Esophagus (tissue), 2 donors: ENCODE data around the gene ARHGAP25. TPM values are rescaled to one million over a fixed set of nuclear protein-coding genes. Genes with fewer than 3 reads are reported as not detected.

Experiments
- H3K27ac ChIP-seq, 2 donors: one replicate each; pipeline ENCODE4 v1.5.1; 2013; ENCODE audit warnings: low read depth in 2 of 2, mild to moderate bottlenecking in 2 of 2, inconsistent platforms in 1 of 2, low read length in 1 of 2, moderate library complexity in 1 of 2
- H3K27me3 ChIP-seq, 2 donors: one replicate each; pipeline ENCODE4 v1.6.1; 2013; ENCODE audit warnings: low read length in 2 of 2, control low read depth in 1 of 2, mild to moderate bottlenecking in 1 of 2; ENCODE audit not compliant: insufficient read depth in 2 of 2, control insufficient read depth in 1 of 2
- H3K36me3 ChIP-seq, 2 donors: one replicate each; pipeline ENCODE4 v1.6.1; 2013; ENCODE audit warnings: low read length in 1 of 2; ENCODE audit not compliant: control insufficient read depth in 2 of 2, insufficient read depth in 2 of 2
- H3K4me1 ChIP-seq, 2 donors: one replicate each; pipeline ENCODE4 v1.6.1; 2013; ENCODE audit warnings: low read length in 1 of 2; ENCODE audit not compliant: control insufficient read depth in 2 of 2, insufficient read depth in 2 of 2
- H3K4me3 ChIP-seq, 2 donors: one replicate each; pipeline ENCODE4 v1.5.1; 2013; ENCODE audit warnings: low read length in 2 of 2, mild to moderate bottlenecking in 2 of 2, low read depth in 1 of 2, moderate library complexity in 1 of 2
- H3K9me3 ChIP-seq, 2 donors: one replicate each; pipeline ENCODE4 v1.6.1; 2013; ENCODE audit warnings: mild to moderate bottlenecking in 2 of 2, low read depth in 1 of 2, low read length in 1 of 2, moderate library complexity in 1 of 2; ENCODE audit not compliant: control insufficient read depth in 2 of 2, insufficient read depth in 1 of 2
- WGBS, 2 donors: extraction: QIAGEN DNeasy Blood & Tissue Kit; methylation state at CpG; one replicate each; pipeline ENCODE4 v1.1.7; 2013; 5-methylcytosine and 5-hydroxymethylcytosine counted together
- polyA plus RNA-seq, 2 donors: library from polyadenylated mRNA; stranded (reverse); fragments of 200-250 nt; gene quantifications; one replicate each; pipeline ENCODE4 v1.2.3, GENCODE V29; 2013
- donor health status: healthy with polysubstance abuse.
- donor health status: Bipolar disorder and iron deficiency.

Gene ARHGAP25
- polyA plus RNA-seq, 2 donors = 3.4 to 4.0 TPM

DNA sequence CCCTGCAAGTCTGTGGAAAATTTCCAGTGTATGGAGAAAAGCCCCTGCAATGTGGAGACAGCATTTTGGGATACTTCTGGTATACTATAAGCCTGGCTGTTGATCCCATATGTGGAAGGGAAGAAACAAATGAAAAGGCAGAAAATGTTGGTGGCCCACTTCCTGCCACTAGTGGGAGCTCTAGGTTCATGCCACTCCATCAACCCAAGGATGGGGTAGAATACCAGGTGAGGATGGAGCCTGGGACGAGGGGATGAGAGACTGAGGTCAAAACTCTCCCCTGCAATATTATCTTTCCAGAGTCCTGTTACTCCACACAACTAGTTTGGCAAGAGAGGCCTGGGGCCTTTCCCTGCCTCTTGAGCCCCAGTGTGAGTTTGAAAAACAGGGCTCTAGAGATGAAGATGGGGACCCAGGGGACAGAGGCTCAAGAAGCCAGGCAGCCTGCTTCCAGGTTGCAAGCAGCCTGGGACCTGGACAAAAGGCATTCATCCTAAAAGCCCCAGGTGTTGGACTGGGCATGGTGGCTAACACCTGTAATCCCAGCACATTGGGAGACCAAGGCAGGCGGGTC, 104.7 kb downstream of the ARHGAP25 start:
- Histone ChIP-seq H3K36me3 (no peaks in the 10 kb centered on the region), H3K27me3 (no peaks in the 10 kb centered on the region), H3K4me1 (no peaks in the 10 kb centered on the region), H3K4me3 (no peak overlapping the region), H3K27ac (no peak overlapping the region), H3K9me3 (no peaks in the 10 kb centered on the region)
- WGBS, 2 donors = 91 to 92% methylated on average over 2 of the region's 2 CpGs

DNA sequence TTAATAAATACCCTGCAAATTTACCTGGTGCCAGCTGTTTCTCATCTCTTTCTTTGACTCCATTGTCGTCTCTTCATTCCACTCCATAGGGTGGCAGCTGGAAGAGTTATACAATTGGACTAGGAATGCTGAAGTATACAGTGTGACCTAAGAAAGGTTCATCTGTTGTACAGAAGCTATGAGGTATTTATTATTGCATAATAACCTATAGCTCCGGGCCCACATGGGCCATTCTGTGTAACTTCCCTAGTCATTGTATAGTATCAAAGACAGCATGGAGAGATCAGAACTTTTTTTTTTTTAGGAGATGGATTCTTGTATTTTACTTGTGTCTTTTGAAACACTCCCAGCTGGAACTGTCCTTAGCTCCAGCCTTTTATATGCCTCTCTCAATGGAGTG, 110.4 kb downstream of the ARHGAP25 start:
- Histone ChIP-seq H3K27ac (no peak overlapping the region), H3K4me3 (no peak overlapping the region), H3K36me3 (no peaks in the 10 kb centered on the region), H3K9me3 (no peaks in the 10 kb centered on the region), H3K27me3 (no peaks in the 10 kb centered on the region), H3K4me1 (no peaks in the 10 kb centered on the region)
- 80 to 93% methylated on average over 2 of the region's 2 CpGs for WGBS, 2 donors

DNA sequence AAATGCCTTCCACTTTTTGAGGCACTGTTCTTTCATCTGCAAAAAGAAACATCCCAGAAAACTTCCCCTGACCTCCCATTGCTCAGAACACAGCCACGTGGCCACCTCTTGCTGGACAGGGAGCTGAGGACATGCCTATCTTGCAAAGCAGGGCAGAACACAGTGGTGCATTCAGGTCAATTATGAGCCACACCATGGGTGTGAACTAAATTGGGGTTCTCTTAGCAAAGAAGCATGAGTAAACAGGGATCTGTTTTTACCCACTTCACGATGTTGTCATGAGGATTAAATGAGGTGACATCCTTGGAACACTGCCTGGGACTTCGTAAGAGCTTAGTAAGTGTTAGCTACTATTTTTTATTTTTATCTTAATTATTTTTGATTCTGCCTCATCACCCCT, 111.5 kb downstream of the ARHGAP25 start:
- Histone ChIP-seq H3K9me3 (no peaks in the 10 kb centered on the region), H3K4me3 (no peak overlapping the region), H3K36me3 (no peaks in the 10 kb centered on the region), H3K27ac (no peak overlapping the region), H3K4me1 (no peaks in the 10 kb centered on the region), H3K27me3 (no peaks in the 10 kb centered on the region)
- WGBS, 2 donors = 57 to 58% methylated on average over 3 of the region's 3 CpGs

DNA sequence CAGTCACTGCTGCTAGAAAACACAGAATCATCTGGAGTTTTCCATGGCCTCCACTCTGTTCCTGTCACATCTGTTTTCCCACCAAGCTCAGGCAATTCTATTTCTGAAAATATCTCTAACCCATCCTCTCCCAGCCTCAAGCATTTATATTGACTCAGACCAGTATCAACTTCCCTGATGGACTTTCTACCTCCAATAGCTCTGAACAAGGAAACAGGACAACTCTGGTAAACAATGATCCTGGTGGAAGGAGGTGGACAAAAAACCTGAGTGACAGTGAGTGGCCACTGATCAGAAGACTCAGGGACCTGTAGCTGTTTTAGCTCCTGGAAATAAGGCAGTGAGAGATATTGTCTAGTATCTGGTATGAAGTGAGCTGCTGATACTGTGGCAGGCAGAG, 113.1 kb downstream of the ARHGAP25 start:
- Histone ChIP-seq H3K36me3 (no peaks in the 10 kb centered on the region), H3K4me1 (no peaks in the 10 kb centered on the region)

DNA sequence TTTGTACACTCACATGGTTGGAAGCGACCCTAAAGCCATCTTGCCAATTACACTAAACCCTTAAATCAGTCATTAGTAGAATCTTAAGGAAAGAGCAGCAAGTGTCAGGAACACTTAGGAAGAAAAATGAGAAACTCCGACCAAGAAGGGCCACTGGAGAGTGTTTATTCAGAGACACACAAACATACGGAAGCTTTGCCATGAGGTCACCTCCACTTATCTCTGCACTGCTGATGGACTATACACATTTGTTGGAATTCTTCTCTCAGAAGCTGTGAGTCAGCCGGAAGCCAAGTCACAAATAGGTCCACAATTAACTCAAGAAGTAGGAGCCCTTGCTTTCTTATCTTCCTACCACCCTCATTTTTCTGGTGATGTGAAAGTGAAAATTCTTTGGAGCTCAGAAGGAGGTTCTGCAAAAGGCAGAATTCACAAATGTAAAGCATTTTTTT, 115.0 kb downstream of the ARHGAP25 start:
- H3K9me3 ChIP-seq = no peaks in the 10 kb centered on the region
- H3K4me1 ChIP-seq = no peaks in the 10 kb centered on the region
- H3K27ac ChIP-seq = no peak overlapping the region
- H3K4me3 ChIP-seq = no peak overlapping the region
- no peaks in the 10 kb centered on the region for H3K27me3 ChIP-seq
- H3K36me3 ChIP-seq = no peaks in the 10 kb centered on the region
- WGBS, 2 donors = 66 to 70% methylated on average over 4 of the region's 4 CpGs

More for the DNA sequence above, 113.1 kb downstream of the ARHGAP25 start:
- Histone ChIP-seq H3K27ac (no peak overlapping the region), H3K9me3 (no peaks in the 10 kb centered on the region), H3K27me3 (no peaks in the 10 kb centered on the region), H3K4me3 (no peak overlapping the region)

DNA sequence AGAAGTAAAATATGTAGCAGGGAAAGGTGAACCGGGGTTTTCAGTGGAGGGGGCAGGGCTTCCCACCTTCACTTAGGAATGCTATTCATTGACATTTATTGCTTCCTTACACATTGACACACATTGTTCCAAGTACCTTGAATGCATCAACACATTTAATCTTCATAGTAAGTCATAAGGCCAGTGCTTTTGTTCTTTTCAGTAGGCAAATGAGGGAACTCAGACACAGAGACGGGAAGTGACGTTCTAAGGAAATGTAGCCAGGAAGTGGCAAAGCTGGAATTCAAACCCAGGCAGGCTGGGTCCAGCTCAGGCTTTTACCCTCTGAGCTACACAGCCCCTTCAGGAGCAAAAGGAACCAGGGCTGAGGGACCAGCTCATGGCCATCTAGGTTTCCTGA, 115.9 kb downstream of the ARHGAP25 start:
- 77 to 85% methylated on average over 3 of the region's 3 CpGs for WGBS, 2 donors

DNA sequence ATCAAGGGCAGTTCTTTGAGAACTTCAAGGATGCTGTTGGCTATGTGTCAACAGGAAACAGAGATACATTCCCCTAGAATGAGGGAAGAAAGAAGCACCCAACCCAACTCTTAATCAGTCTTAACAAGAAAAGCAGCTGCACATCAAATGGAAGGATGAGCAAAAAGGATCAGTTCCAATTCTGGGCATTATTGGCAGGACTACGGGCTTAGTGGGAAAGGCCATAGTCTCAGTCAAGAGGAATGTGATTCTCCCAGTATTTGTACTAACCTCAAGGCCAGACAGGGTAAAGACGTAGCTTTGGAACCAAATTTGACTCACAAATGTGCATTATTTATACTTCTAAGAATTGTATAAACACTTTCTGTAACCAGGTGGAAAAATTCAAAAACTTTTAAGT, 118.4 kb downstream of the ARHGAP25 start:
- Histone ChIP-seq H3K27ac (no peak overlapping the region), H3K27me3 (no peaks in the 10 kb centered on the region), H3K36me3 (no peaks in the 10 kb centered on the region), H3K4me1 (no peaks in the 10 kb centered on the region), H3K4me3 (no peak overlapping the region), H3K9me3 (no peaks in the 10 kb centered on the region)
- WGBS, 2 donors = 67 to 71% methylated on average over 2 of the region's 2 CpGs

More for the DNA sequence above, 115.9 kb downstream of the ARHGAP25 start:
- no peaks in the 10 kb centered on the region for H3K27me3 ChIP-seq
- H3K4me1 ChIP-seq = no peaks in the 10 kb centered on the region
- H3K36me3 ChIP-seq = no peaks in the 10 kb centered on the region
- no peak overlapping the region for H3K27ac ChIP-seq
- no peak overlapping the region for H3K4me3 ChIP-seq
- no peaks in the 10 kb centered on the region for H3K9me3 ChIP-seq

DNA sequence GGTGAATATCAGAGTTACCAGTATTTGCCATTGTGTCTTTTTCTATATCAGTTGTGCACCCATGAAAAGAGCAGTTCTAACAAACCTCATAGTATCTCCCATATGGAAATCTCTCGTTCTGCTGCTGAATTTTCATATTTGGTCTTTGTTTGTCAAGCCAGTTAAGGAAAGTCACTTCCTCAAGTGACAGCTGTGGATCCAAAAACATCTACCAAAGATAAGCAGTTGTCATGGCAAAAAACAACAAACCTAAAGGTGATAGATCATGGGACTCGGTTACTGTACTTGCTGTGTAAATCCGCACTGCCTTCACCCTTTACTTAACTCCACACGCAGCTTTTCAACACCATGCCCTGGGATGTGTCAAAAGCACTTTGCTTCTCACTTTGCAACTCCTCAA, 119.3 kb downstream of the ARHGAP25 start:
- Histone ChIP-seq H3K27ac (no peak overlapping the region), H3K27me3 (no peaks in the 10 kb centered on the region), H3K4me1 (no peaks in the 10 kb centered on the region), H3K9me3 (no peaks in the 10 kb centered on the region), H3K4me3 (no peak overlapping the region), H3K36me3 (no peaks in the 10 kb centered on the region)
- 74 to 81% methylated on average over 4 of the region's 4 CpGs for WGBS, 2 donors

DNA sequence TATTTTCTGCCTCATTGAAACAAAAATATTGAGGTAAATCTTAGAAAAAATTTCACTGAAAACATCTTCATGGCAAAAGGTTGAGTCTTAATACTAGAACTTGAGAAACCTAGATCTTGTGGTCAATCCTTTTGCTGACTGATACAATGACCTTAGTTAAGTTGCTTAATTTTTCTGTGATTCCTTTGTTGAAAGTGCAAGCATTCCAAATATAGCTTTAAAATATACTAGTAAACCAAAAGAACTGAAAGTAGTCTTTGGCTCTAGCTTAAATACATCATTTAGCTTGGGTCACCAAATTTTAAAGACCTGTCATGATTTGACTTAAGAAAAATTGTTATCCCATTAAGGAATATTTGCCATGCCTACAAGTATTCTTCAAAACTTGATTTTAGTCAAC, 119.9 kb downstream of the ARHGAP25 start:
- Histone ChIP-seq H3K4me3 (no peak overlapping the region), H3K4me1 (no peaks in the 10 kb centered on the region), H3K27me3 (no peaks in the 10 kb centered on the region), H3K9me3 (no peaks in the 10 kb centered on the region), H3K27ac (no peak overlapping the region), H3K36me3 (no peaks in the 10 kb centered on the region)

DNA sequence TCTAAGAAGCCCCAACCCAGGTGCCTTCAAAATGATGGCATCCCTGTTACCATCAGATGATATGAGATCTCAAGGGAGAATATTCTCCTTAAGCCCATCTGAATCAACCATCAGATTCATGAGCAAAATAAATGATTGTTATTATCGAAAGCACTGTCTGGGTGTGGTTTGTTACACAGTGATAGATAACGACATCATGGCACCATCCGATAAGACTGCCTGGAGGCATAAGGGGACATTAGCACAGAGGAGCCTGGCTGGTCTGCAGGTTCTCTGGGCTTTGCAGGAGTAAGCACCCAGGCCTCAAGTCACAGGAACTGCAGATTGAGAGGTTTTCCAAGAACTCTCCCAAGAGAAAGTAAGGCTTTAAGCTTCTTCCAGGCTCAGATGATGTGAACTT, 120.9 kb downstream of the ARHGAP25 start:
- Histone ChIP-seq H3K4me1 (no peaks in the 10 kb centered on the region), H3K9me3 (no peaks in the 10 kb centered on the region), H3K27me3 (no peaks in the 10 kb centered on the region), H3K4me3 (no peak overlapping the region), H3K27ac (no peak overlapping the region), H3K36me3 (no peaks in the 10 kb centered on the region)
- 88 to 91% methylated on average over 3 of the region's 3 CpGs for WGBS, 2 donors
